ENCODE measurements around the gene GCK.

The GCK gene

DNA sequence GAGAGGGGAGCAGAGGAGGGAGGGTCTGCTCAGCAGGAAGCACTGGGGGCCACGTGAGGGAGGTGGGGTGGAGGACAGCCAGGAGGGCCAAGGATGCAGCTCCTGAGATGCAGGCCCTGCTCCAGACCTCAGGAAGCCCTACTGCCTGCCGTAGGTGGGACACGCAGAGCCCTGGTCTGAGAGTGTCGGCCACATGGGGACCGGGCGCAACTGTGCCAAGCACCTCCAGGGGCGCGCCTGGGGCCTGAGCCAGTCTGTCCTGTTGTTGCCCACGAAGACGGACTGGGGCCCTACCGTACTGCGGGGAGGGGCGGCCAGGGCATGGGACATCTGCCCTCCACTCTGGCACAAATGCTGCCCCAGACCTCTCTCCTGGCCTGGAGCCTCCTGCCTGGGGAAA is 43.2 kb upstream of the GCK start:
- Histone ChIP-seq H3K27me3 (ENCODE audit: insufficient read depth, low read length, poor library complexity) (no peaks in the 10 kb centered on the region), H3K4me1 (ENCODE audit: insufficient read depth, low read length) (no peaks in the 10 kb centered on the region), H3K4me2 (ENCODE audit: insufficient read depth, low read length) (no peak overlapping the region), H3K9me3 (ENCODE audit: insufficient read depth, low read length, severe bottlenecking) (no peaks in the 10 kb centered on the region), H4K20me1 (ENCODE audit: insufficient read depth, low read length) (no peaks in the 10 kb centered on the region), H3K36me3 (ENCODE audit: insufficient read depth, low read length) (no peaks in the 10 kb centered on the region), H3K9ac (ENCODE audit: low read depth, low read length) (no peak overlapping the region), H2AFZ (ENCODE audit: low read depth, low read length) (no peak overlapping the region), H3K27ac (ENCODE audit: low read length) (no peak overlapping the region), H3K79me2 (ENCODE audit: insufficient read depth, low read length) (no peaks in the 10 kb centered on the region), H3K4me3 (ENCODE audit: low read depth in 1 of 2, low read length in 2 of 2) (no peak overlapping the region)
- TF ChIP-seq EZH2 (IDR thresholded peaks at IDR 0.05; ENCODE audit: borderline replicate concordance, low read depth, low read length, severe bottlenecking) (no peak), CTCF (IDR thresholded peaks at IDR 0.05; ENCODE audit: borderline replicate concordance, extremely low read depth, low read length, poor library complexity, severe bottlenecking) (no peak)
- no peak for DNase-seq
- ATAC-seq (ENCODE audit: insufficient read depth, low read depth), result no peak

DNA sequence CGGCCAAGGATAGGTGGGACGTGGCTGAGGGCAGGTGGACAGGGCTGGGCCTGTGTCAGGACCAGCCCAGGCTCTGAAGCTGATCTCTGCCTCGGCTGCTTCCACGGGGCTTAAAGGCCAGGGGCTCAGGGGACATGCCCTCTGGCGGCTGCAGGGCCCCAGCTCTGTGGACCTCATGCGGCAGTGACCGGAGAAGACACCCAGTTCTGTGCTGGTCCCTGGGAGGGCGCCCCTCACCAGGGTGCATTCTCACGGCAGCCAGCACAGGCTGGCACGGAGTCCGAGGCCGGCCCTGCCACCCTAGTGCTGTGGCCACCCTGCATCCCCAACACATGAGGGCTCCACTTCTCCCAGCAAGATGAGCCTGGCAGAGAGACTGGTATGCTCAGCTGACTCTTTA is 41.8 kb upstream of the GCK start:
- Histone ChIP-seq H2AFZ (ENCODE audit: low read depth, low read length) (no peak overlapping the region), H3K4me1 (ENCODE audit: insufficient read depth, low read length) (no peaks in the 10 kb centered on the region)

GRCh38 chr7:44230286-44230685 is 41.0 kb upstream of the GCK start:
- ATAC-seq (ENCODE audit: insufficient read depth, low read depth), result no peak
- Histone ChIP-seq H2AFZ (ENCODE audit: low read depth, low read length) (no peak overlapping the region), H3K27me3 (ENCODE audit: insufficient read depth, low read length, poor library complexity) (no peaks in the 10 kb centered on the region), H3K79me2 (ENCODE audit: insufficient read depth, low read length) (no peaks in the 10 kb centered on the region), H3K27ac (ENCODE audit: low read length) (no peak overlapping the region), H3K4me1 (ENCODE audit: insufficient read depth, low read length) (no peaks in the 10 kb centered on the region), H4K20me1 (ENCODE audit: insufficient read depth, low read length) (no peaks in the 10 kb centered on the region), H3K4me3 (ENCODE audit: low read depth in 1 of 2, low read length in 2 of 2) (no peak overlapping the region), H3K9ac (ENCODE audit: low read depth, low read length) (no peak overlapping the region), H3K4me2 (ENCODE audit: insufficient read depth, low read length) (no peak overlapping the region), H3K36me3 (ENCODE audit: insufficient read depth, low read length) (no peaks in the 10 kb centered on the region), H3K9me3 (ENCODE audit: insufficient read depth, low read length, severe bottlenecking) (no peaks in the 10 kb centered on the region)
- DNase-seq, result no peak
- TF ChIP-seq EZH2 (IDR thresholded peaks at IDR 0.05; ENCODE audit: borderline replicate concordance, low read depth, low read length, severe bottlenecking), result no peak
- no peak for TF ChIP-seq CTCF (IDR thresholded peaks at IDR 0.05; ENCODE audit: borderline replicate concordance, extremely low read depth, low read length, poor library complexity, severe bottlenecking)

More for the DNA sequence above, 41.8 kb upstream of the GCK start:
- Histone ChIP-seq H3K4me3 (ENCODE audit: low read depth in 1 of 2, low read length in 2 of 2) (no peak overlapping the region), H3K9me3 (ENCODE audit: insufficient read depth, low read length, severe bottlenecking) (no peaks in the 10 kb centered on the region), H3K27ac (ENCODE audit: low read length) (no peak overlapping the region), H4K20me1 (ENCODE audit: insufficient read depth, low read length) (no peaks in the 10 kb centered on the region), H3K4me2 (ENCODE audit: insufficient read depth, low read length) (no peak overlapping the region), H3K36me3 (ENCODE audit: insufficient read depth, low read length) (no peaks in the 10 kb centered on the region), H3K9ac (ENCODE audit: low read depth, low read length) (no peak overlapping the region), H3K27me3 (ENCODE audit: insufficient read depth, low read length, poor library complexity) (no peaks in the 10 kb centered on the region), H3K79me2 (ENCODE audit: insufficient read depth, low read length) (no peaks in the 10 kb centered on the region)
- DNase-seq (no peak), ATAC-seq (ENCODE audit: insufficient read depth, low read depth) (no peak)
- TF ChIP-seq CTCF (IDR thresholded peaks at IDR 0.05; ENCODE audit: borderline replicate concordance, extremely low read depth, low read length, poor library complexity, severe bottlenecking) (no peak), EZH2 (IDR thresholded peaks at IDR 0.05; ENCODE audit: borderline replicate concordance, low read depth, low read length, severe bottlenecking) (no peak)

GRCh38 chr7:44229546-44230105 is 40.4 kb upstream of the GCK start:
- ATAC-seq (ENCODE audit: insufficient read depth, low read depth), result no peak; the same call in 2 of the 3 replicates
- Histone ChIP-seq H3K79me2 (ENCODE audit: insufficient read depth, low read length) (no peaks in the 10 kb centered on the region), H4K20me1 (ENCODE audit: insufficient read depth, low read length) (no peaks in the 10 kb centered on the region), H3K4me1 (ENCODE audit: insufficient read depth, low read length) (no peaks in the 10 kb centered on the region), H3K9ac (ENCODE audit: low read depth, low read length) (no peak overlapping the region), H2AFZ (ENCODE audit: low read depth, low read length) (no peak overlapping the region), H3K4me3 (ENCODE audit: low read depth in 1 of 2, low read length in 2 of 2) (no peak overlapping the region), H3K36me3 (ENCODE audit: insufficient read depth, low read length) (no peaks in the 10 kb centered on the region), H3K4me2 (ENCODE audit: insufficient read depth, low read length) (no peak overlapping the region), H3K9me3 (ENCODE audit: insufficient read depth, low read length, severe bottlenecking) (no peaks in the 10 kb centered on the region), H3K27me3 (ENCODE audit: insufficient read depth, low read length, poor library complexity) (no peaks in the 10 kb centered on the region), H3K27ac (ENCODE audit: low read length) (no peak overlapping the region)
- DNase-seq, result no peak
- TF ChIP-seq EZH2 (IDR thresholded peaks at IDR 0.05; ENCODE audit: borderline replicate concordance, low read depth, low read length, severe bottlenecking), result no peak
- TF ChIP-seq CTCF (IDR thresholded peaks at IDR 0.05; ENCODE audit: borderline replicate concordance, extremely low read depth, low read length, poor library complexity, severe bottlenecking), result no peak

Measured in DND-41 (cell line).